ENCODE results near the gene MIPOL1. TPM values are rescaled to one million over a fixed set of nuclear protein-coding genes. Genes with fewer than 3 reads are reported as not detected.
"Not testable (repeated sequence)": the region's sequence is repeated elsewhere in the genome, so short reads cannot be mapped to it uniquely, and the experiment has no call there.

Gene MIPOL1
- polyA plus RNA-seq, 3 donors: 8.8 to 14.9 (median 10.9) TPM

DNA sequence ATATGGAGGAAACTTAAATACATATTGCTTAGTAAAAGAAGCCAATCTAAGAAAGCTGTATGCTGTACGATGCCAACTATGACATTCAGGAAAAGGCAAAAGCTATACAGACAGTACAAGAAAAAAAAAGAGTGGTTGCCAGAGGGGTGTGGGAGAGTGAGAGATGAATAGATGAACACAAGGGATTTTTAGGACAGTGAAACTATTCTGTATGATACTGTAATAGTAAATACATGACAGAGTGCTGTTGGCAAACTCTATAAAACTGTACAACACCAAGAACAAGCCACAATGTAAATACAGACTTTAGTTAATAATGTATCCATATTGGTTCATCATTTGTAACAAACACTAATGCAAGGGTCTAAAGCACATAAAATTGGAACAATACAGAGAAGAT is 10.9 kb upstream of the MIPOL1 start:
- no peak for DNase-seq

DNA sequence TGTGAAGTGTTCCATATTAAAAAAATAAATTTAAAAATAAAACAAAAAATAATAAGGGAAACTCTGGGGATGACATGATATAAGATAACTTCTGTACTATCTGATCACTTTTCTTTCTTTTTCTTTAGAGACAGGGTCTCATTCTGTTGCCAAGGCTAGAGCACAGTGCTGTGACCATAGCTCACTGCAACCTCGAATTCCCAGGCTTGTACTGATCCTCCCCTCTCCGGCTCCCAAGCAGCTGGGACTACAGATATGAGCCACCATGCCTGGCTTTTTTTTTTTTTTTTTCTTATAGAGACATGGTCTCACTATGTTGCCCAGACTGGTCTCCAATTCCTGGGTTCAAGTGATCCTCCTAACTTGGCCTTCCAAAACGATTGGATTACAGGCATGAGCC is 10.4 kb upstream of the MIPOL1 start:
- no peak for DNase-seq

- not testable (repeated sequence) for DNase-seq
Measured at GRCh38 chr14:37187840-37188577, 9.7 kb upstream of the MIPOL1 start.

DNA sequence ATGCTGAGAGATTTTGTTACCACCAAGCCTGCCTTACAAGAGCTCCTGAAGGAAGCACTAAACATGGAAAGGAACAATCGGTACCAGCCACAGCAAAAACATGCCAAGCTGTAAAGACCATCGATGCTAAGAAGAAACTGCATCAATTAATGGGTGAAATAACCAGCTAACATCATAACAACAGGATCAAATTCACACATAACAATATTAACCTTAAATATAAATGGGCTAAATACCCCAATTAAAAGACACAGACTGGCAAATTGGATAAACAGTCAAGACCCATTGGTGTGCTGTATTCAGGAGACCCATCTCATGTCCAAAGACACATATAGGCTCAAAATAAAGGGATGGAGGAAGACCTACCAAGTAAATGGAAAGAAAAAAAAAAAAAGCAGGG is 8.0 kb upstream of the MIPOL1 start:
- DNase-seq: not testable (repeated sequence)

- DNase-seq: no peak
Measured at GRCh38 chr14:37194698-37195097, 3.0 kb upstream of the MIPOL1 start.

DNA sequence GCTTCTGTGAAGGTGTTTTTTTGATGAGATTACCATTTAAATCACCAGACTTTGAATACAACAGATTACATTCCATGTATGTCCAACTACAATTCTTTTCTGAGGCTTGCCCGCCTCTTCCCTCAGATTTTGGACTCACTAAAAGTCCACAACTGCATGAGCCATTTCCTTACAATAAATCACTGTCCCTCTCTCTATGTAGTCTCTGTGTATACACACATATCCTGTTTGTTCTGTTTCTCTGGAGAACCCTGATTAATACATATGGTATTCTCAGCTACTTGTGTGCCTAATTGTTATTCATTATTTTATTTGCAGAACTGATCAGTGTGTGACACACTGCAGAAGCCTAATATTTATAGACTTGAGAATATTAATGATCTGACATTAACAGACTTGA is 2.4 kb upstream of the MIPOL1 start:
- DNase-seq: no peak

- DNase-seq: no peak
Measured at GRCh38 chr14:37196604-37197420, 925 bp upstream of the MIPOL1 start.

GRCh38 chr14:37198273-37198598 is 499 bp downstream of the MIPOL1 start:
- no peak for DNase-seq

DNA sequence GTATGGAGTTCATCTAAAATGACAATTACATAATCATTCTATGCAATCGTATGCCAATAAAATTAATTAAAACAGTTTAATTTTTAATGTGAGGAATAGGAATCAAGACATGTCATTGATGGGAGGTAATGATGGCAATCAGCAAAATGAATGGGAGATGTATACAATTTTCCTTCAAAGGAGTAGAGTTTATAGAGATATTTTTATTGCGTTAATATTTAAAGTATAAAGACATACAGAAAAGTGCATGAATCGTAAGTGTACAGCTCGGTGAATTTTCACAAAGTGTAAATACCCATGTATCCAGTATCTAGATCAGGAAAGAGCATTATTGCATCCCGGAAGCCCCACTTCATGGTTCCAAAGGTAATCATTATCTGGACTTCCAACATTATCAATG is 1.2 kb downstream of the MIPOL1 start:
- no peak for DNase-seq

GRCh38 chr14:37201724-37202123 is 4.0 kb downstream of the MIPOL1 start:
- no peak for DNase-seq

DNA sequence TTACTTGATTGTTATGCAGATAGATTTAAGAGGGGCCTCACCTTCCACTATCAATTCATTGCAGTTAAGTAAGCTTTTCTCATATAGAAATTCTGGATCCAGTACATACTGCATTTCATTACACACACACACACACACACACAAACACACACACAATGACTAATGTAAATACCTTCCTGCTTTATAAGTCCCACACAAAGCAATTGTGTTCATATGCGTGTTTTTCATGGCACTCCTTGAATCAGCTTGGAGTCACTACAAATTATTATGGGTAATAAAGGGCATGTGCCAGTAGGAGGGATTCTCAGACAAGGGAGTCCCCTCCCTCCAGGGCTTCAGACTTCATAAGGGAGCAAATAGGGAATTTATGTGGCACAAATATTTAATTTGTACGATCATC is 4.5 kb downstream of the MIPOL1 start:
- DNase-seq: no peak

DNA sequence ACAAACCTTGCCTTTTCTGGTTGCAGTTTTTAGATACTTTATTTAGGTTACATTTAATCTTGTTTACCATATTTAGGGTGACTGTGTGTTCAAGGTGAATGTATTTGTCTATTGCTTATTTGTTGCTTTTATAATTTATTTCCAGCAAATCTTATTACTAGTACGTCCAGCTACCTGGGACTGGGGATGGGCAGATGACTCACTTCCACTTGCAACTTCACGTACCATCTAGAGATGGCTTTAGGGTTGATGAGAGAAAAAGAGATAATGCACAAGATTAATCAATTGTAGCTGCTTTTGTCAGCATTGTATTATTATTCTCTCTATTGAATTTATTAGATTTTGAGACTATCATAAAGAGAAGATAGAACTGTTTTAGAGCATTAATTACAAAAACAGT is 5.1 kb downstream of the MIPOL1 start:
- DNase-seq: no peak

DNA sequence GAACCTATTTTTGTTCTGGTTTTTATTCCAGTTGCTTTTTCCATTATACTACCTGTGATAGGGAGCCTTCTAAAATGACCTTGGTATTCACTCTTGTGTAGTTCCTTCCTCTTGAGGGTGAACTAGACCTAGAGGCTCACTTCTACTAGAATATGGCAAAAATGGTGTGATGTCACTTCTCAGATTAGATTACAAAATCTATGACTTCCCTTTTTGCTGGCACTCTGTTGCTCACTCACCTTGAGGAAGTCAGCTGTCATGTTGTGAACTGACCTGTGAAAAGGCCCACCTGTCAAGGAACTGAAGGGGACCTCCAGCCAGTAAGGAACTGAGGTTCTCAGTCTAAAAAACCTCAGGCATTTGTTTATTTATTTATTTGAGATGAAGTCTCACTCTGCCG is 5.7 kb downstream of the MIPOL1 start:
- no peak for DNase-seq

DNA sequence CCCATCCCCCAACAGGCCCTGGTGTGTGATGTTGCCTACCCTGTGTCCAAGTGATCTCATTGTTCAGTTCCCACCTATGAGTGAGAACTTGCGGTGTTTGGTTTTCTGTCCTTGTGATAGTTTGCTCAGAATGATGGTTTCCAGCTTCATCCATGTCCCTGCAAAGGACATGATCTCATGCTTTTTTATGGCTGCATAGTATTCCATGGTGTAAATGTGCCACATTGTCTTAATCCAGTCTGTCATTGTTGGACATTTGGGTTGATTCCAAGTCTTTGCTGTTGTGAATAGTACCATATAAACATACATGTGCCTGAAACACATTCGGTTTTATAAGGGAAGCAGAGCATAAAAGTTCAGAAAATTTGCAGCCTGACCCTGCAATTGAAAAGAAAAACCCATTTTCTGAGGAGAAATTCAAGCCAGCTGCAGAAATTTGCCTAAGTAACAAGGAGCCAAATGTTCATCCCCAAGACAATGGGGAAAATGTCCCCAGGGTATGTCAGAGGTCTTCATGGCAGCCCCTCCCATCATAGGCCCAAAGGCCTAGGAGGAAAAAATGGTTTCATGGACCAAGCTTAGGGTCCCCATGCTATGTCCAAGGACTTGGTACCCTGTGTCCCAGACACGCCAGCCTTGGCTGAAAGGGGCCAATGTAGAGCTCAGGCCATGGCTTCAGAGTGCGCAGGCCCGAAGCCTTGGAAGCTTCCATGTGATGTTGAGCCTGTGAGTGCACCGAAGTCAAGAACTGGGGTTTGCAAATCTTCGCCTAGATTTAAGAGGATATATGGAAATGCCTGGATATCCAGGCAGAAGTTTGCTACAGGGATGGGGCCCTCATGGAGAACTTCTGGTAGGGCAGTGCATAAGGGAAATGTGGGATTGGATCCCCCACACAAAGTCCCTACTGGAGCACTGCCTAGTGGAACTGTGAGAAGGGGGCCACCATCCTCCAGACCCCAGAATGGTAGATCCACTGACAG is 8.2 kb downstream of the MIPOL1 start:
- DNase-seq: not testable (repeated sequence)

DNA sequence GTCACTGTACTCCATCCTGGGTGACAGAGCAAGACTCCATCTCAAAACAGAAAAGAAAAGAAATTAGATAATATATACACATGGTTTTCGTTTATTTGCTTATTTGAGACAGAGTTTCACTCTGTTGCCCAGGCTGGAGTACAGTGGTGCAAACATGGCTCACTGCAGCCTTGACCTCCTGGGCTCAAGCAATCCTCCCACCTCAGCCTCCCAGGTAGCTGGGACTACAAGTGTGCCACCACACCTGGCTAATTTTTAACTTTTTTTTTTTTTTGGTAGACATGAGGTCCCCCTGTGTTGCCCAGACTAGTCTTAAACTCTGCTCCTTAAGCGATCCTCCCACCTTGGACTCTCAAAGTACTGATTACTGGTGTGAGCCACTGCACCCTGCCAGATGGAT is 11.9 kb downstream of the MIPOL1 start:
- not testable (repeated sequence) for DNase-seq

- no peak for DNase-seq
Measured at GRCh38 chr14:37210448-37210847, 12.7 kb downstream of the MIPOL1 start.

DNA sequence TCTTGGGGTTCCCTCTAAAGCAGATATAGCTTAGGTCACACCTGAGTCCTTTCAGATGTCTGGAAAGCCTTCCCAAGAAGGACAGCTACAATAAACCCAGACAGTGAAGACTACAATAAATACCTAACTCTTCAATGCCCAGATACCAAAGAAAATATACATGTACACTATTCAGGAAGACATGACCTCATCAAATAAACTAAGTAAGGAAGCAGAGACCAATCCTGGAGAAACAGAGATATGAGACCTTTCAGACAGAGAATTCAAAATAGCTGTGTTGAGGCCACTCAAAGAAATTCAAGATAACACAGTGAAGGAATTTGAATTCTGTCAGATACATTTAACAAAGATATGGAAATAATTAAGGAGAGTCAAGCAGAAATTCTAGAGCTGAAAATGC is 15.3 kb downstream of the MIPOL1 start:
- no peak for DNase-seq

DNA sequence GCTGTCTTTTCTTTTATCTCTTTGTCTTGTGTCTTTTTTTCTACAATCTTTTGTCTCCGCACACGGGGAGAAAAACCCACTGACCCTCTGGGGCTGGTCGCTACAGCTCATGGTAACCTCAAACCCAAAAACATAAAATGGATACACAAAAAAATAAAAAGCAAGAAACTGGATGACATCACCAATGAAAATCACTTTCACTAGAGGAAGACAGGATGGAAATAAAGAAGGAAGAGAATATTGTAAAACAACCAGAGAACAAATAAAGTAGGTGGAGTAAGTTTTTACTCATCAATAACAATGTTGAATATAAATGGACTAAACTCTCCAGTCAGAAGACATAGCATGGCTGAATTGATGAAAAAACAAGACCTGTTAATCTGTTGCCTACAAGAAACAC is 17.6 kb downstream of the MIPOL1 start:
- DNase-seq: no peak

DNA sequence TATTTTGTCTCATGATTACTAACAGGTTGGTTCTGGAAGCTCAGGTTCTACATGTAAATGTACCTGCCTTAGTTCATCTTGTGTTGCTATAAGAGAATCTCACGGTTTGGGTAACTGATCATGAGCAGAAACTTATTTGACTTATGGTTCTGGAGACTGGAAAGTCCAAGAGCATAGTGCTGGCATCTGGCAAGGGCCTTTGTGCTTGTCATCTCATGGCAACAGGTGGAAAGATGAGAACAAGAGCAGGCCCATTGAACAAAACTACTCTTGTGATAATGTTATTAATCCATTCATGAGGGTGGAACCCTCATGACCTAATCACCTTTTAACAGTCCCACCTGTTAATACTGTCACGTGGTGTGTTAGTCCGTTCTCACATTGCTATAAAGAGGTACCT is 23.3 kb downstream of the MIPOL1 start:
- no peak for DNase-seq

DNA sequence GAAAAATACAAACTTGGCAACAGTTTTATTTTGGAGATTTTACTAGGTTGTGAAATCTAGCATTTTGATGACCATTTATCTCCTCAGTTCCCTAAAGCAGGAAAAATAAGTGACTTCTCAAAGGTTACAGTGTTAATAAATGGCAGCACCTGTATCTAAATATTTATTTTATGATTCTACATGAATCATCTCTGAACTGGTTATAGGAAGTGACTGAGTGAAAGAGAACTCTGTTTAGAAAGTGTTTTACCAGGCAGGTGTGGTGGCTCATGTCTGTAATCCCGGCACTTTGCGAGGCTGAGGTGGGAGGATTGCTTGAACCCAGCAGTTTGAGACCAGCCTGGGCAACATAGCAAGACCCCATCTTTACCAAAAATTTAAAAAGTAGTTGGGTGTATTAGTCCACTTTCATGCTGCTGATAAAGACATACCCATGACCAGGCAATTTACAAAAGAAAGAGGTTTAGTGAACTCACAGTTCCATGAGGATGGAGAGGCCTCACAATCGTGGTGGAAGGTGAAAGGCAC is 26.3 kb downstream of the MIPOL1 start:
- no peak for DNase-seq

DNA sequence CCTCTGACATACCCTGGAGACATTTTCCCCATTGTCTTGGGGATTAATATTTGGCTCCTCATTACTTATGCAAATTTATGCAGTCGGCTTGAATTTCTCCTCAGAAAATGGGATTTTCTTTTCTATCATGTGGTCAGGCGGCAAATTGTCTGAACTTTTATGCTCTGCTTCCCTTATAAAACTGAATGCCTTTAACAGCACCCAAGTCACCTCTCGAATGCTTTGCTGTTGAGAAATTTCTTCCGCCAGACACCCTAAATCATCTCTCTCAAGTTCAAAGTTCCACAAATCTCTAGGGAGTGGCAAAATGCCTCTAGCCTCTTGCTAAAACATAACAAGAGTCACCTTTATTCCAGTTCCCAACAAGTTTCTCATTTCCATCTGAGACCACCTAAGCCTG is 27.9 kb downstream of the MIPOL1 start:
- DNase-seq: not testable (repeated sequence)

DNA sequence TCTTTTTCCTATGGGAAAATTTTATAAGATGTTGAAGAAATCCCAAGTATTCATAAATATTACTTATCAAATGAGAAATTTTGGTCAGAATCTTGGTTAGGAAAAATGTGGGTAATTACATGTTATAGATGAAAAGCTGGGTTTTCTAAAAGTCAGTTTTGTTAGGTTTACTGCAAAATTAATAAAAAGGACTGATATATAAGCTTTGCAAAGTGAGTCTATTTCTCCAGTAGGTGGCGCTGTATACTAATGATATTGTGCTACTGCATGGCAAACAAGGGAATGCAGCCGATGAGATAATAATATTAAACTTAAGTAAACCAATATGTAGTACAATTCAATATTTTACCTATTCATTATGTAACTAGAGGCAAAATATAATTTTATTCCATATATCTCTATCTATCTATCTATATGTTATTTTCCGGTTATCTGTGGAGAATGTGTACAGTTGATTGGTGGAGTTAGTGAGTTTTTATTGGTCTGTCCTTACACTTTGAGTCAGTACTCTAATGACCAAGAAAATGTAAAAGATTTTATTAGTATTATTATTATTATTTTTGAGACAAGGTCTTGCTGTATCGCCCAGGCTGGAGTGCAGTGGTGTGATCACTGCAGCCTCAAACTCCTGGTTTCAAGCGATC is 32.9 kb downstream of the MIPOL1 start:
- DNase-seq: peak; percentile 42
